Measurements from ENCODE around the gene JPH2.

The JPH2 gene

GRCh38 chr20:44073011-44073674 lies 113.8 kb downstream of the JPH2 start:
- DNase-seq: no peak

- no peak for DNase-seq
These were observed 114.6 kb downstream of the JPH2 start for GRCh38 chr20:44072384-44072783.

- DNase-seq: no peak
These were observed 115.4 kb downstream of the JPH2 start for GRCh38 chr20:44071526-44072111.

GRCh38 chr20:44071057-44071456 lies 115.9 kb downstream of the JPH2 start:
- DNase-seq: no peak

DNA sequence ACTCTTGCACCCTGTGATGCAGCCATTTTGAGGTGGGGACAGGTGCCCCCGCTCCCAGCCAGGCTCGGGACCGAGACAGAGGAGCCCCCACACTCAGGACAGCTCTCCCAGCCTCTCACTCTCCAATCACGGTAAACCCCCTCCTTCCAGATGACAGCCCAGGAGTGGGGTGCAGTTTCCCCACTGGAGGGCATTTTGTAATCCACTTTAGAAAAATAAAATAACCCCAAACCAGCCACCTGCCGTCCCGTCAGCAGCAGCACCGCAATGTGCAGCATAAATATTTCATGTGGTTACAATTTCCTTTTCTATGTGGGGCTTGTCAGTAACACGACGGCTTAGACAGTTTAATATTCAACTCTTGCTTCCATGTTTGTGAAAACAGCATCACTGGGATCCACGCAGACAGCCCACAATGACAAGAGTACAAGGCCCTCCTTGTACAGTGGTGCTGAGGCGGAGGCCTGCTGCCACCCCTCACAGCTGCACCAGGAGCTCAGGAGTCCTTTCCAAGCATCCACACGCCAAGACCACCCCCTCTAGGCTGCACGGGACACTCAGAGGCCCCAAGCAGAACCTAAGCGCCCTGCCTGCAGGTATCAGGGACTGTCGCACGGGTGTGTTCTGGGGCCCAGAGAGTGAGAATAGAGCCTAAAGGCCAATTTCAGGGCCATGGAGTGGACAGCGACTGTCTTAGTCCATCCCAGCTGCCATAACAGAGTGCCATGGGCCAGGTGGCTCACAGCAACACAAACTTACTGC lies 116.7 kb downstream of the JPH2 start:
- DNase-seq: no peak

DNA sequence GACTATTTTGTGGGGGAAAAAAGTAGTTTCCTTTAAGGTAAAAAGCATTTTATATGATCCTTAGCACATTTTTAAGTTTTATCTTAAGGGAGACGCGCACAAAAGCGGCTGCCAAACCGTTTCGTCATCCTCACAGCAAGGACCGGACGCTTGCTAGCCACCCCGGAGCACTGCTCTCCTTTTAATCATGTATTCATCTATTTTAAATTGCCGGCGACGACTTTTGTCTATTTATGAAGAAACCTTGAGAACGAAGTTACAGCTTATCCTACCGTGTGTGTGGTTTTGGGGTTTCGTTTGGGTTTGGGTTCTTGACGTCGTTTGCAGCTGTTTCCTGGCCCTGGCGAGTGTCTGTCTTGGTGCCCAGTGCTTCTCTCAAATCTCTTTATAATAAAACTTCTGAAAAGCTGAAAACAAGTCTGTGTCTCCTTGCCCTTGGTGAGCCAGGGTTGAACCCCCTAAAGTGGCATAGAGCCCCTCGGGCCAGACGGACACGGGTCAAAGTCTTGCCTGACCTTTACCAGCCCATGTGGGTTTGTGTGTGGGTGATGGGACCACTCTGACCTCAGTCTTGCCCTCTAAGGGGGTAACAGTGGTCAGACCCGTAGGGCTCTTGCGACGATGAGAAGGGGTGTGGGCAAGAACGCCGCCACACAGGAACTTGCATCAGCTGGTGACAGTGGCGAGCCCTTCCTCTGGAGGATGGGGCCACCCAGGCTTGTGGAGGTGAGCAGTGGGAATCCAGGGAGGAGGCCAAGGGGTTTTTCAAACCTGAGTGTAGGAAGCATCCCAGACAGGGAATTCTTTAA lies 117.6 kb downstream of the JPH2 start:
- no peak for DNase-seq

- no peak for DNase-seq
These were observed 118.4 kb downstream of the JPH2 start for GRCh38 chr20:44068316-44069201.

DNA sequence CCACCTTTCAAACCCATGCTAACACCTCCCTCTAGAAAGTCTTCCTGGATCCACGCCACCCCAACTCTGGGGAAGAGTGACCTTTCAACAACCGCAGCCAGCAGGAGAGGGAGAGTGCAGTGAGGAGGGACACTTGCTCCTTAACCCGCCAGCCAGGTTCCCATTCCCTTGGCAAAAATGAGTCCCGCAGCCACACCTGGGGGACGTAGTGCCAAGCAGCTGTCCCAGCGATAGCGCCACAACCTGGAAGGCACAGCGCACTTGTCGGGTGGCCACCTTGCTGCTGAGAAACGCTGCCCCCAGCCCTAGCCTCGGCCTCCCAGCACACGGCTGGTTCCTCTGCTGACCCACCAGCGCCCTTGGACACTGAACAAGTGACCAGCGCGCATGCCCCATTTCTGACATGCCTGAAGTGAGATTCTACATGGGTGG lies 119.3 kb downstream of the JPH2 start:
- DNase-seq: no peak

DNA sequence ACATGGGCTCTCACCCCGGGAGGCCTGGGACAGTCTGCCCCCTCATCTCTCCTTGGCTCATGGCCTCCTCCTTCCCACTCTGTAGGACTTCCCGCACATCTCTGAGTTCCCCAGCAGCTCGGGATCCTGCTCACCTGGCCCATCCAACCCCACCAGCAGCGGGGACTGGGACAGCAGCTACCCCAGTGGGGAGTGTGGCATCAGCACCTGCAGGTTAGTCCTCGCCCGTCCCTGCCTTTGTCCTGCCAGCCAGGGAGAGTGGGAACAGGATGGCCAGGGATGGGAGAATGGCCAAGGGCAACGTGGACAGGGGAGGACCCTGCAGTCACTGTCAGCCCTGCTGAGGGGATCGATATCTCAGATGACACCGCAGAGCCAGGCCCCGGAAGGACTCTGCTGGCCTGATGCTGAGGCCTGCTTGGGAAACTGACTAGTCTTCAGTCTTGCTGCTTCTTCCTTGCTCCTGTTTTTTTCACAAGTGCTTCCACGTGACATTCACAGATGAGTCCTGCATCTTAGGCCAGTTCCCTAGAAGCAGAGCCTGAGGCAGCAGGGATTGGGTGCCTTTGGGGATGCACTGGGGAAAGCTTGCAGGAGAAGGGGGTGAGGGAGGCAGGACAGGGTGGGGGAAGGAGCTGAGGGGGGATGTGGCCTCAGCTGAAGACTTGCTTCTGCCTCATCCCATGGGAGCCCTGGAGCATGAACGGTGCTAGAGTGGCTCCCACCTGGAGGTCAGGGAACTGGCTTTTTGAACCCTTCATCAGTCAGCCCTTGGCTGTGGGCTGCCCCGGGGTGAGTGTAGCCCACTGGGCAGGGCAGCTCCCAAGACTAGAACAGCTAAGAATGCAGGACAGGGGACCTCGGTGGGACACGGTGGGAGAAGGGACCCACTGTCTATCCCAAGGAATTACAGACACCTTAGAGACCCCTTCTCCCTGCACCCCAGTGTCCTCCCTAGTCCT lies 120.1 kb downstream of the JPH2 start:
- DNase-seq: no peak

GRCh38 chr20:44065401-44066340 lies 121.3 kb downstream of the JPH2 start:
- no peak for DNase-seq

GRCh38 chr20:44064501-44065400 lies 122.2 kb downstream of the JPH2 start:
- DNase-seq: no peak

Data from NCI-H526 treated with DMSO at 0.1 percent for 48 hours (cell line).